Activated naive CD8-positive, alpha-beta T cell (primary cell): ENCODE measurements around the gene LTA.

Experiments used
- H3K27ac Mint-ChIP-seq: one replicate; pipeline ENCODE4 v1.8.0; 2021; ENCODE audit warnings: mixed read lengths
- H3K27me3 Mint-ChIP-seq: one replicate; pipeline ENCODE4 v1.8.0; 2021; ENCODE audit warnings: mixed read lengths
- H3K36me3 Mint-ChIP-seq: one replicate; pipeline ENCODE4 v1.8.0; 2021; ENCODE audit warnings: mixed read lengths
- H3K4me1 Mint-ChIP-seq: one replicate; pipeline ENCODE4 v1.8.0; 2021; ENCODE audit warnings: low read depth, mixed read lengths
- H3K4me3 Mint-ChIP-seq: one replicate; pipeline ENCODE4 v1.8.0; 2021; ENCODE audit warnings: mild to moderate bottlenecking, mixed read lengths
- H3K9me3 Mint-ChIP-seq: one replicate; pipeline ENCODE4 v1.8.0; 2021; ENCODE audit warnings: low read depth, mixed read lengths

LTA gene, protein sequence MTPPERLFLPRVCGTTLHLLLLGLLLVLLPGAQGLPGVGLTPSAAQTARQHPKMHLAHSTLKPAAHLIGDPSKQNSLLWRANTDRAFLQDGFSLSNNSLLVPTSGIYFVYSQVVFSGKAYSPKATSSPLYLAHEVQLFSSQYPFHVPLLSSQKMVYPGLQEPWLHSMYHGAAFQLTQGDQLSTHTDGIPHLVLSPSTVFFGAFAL

DNA sequence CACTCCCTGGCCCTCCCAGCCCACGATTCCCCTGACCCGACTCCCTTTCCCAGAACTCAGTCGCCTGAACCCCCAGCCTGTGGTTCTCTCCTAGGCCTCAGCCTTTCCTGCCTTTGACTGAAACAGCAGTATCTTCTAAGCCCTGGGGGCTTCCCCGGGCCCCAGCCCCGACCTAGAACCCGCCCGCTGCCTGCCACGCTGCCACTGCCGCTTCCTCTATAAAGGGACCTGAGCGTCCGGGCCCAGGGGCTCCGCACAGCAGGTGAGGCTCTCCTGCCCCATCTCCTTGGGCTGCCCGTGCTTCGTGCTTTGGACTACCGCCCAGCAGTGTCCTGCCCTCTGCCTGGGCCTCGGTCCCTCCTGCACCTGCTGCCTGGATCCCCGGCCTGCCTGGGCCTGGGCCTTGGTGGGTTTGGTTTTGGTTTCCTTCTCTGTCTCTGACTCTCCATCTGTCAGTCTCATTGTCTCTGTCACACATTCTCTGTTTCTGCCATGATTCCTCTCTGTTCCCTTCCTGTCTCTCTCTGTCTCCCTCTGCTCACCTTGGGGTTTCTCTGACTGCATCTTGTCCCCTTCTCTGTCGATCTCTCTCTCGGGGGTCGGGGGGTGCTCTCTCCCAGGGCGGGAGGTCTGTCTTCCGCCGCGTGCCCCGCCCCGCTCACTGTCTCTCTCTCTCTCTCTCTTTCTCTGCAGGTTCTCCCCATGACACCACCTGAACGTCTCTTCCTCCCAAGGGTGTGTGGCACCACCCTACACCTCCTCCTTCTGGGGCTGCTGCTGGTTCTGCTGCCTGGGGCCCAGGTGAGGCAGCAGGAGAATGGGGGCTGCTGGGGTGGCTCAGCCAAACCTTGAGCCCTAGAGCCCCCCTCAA, at the start of gene LTA:
TSS of gene LTA (plus strand) at position 249 of the 871 bp plus-strand sequence. CDS start at position 703, 454 bp downstream.
- Mint-ChIP-seq H3K27me3 (no peaks in the 10 kb centered on the region), H3K27ac (peak within 1 kb of the TSS; percentile 99), H3K36me3 (peaks cover 18% of the 10 kb centered on the region), H3K9me3 (no peaks in the 10 kb centered on the region), H3K4me3 (peak within 1 kb of the TSS; percentile 100), H3K4me1 (peaks cover 86% of the 10 kb centered on the region)

DNA sequence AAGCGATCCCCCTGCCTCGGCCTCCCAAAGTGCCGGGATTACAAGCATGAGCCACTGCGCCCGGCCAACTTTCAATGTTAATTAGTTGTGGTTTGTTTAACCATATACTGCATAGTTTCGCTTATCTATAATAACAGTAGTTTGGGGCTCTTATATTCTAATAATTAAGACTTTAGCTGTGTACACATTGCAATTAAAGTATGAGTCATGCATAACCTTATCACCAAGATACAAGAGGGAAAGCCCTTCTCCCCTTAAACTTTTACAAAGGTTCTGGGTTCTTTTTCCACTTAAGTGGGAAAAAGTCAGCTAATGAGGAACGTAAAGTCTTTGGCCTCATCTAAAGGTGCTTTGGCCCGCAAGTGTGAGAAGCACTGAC, 46.5 kb upstream of the LTA start:
- H3K4me3 Mint-ChIP-seq: no peak overlapping the region
- no peaks in the 10 kb centered on the region for H3K9me3 Mint-ChIP-seq
- H3K27me3 Mint-ChIP-seq: no peaks in the 10 kb centered on the region
- no peaks in the 10 kb centered on the region for H3K4me1 Mint-ChIP-seq
- no peak overlapping the region for H3K27ac Mint-ChIP-seq
- H3K36me3 Mint-ChIP-seq: no peaks in the 10 kb centered on the region

DNA sequence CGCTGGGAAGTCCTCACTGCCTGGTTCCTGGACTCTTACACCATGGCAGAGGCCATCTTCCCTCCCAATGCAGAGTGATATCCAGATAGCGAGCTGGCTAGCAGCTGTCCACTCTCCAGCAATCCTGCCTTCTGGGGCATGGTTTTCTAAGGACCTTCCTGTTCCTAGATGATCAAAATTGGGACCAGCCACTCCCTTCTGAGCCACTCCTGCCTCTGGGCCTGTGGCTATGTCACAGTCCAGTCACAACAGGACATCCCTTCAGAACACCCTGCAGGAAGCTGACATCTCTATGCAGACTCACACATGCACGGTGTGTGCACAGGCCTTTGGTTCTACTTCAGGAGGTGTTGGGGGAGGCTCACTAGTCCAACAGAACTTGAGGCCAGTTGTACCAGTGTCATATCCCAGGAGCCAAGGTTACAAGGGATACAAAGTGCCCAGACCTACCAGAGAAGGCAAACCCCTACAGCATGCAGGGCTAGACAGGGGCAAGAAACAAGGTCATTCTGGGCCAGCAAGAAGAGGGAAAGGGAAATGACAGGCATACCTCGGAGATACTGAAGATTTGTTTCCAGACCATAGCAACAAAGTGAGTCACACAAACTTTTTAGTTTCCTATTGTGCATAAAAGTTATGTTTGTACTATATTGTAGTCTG, 46.0 kb upstream of the LTA start:
- H3K9me3 Mint-ChIP-seq: no peaks in the 10 kb centered on the region
- H3K27me3 Mint-ChIP-seq: no peaks in the 10 kb centered on the region
- H3K4me1 Mint-ChIP-seq: peaks cover 2% of the 10 kb centered on the region
- no peaks in the 10 kb centered on the region for H3K36me3 Mint-ChIP-seq
- no peak overlapping the region for H3K27ac Mint-ChIP-seq
- no peak overlapping the region for H3K4me3 Mint-ChIP-seq

DNA sequence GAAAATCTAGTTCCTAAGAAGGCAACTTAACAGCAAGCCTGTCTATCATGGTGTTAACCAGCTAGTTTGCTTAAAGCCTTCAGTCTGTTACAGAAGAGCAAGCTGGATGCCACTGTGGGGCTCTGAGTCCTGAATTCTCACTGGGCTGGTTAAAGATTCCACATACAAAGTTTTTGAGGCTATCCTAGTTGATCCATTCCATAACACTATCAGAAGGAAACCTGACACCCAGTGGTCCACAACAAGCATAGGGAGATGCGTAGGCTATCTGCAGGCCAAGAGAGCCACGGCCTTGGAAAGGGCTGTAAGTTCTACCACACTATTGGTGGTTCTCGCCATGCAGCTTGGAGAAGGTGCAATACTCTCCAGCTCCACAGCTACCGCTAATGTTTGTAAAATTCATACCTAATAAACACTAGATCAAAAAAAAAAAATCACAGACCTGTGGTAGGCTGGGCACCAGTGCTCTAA, 43.7 kb upstream of the LTA start:
- H3K27me3 Mint-ChIP-seq: no peaks in the 10 kb centered on the region
- H3K27ac Mint-ChIP-seq: peak overlapping the region; percentile 54
- H3K4me3 Mint-ChIP-seq: no peak overlapping the region
- no peaks in the 10 kb centered on the region for H3K9me3 Mint-ChIP-seq
- peaks cover 12% of the 10 kb centered on the region for H3K4me1 Mint-ChIP-seq
- no peaks in the 10 kb centered on the region for H3K36me3 Mint-ChIP-seq

DNA sequence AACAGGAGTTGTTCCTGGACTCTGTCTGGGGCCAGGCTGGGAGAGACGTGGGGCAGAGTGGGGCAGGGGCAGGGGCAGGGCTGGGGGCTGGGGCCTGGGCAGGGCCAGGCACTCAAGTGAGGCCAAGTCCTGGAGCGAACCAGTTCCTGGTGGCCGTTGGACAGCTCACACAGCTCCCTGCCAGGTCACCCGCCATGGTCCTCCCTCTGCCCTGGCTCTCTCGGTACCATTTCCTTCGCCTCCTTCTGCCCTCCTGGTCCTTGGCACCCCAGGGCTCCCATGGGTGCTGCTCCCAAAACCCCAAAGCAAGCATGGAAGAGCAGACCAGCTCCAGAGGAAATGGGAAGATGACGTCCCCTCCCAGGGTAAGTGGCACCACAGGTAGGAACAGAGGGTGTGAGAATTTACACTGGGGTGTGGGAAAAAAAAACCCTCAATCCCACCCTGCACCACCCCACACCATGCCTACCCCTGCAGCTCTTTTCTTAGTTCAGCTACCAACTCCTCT, 43.2 kb upstream of the LTA start, which contains the start of gene MCCD1:
TSS of gene MCCD1 (plus strand) at position 142 of the 508 bp plus-strand sequence. CDS start at position 195, 53 bp downstream.
- no peaks in the 10 kb centered on the region for H3K9me3 Mint-ChIP-seq

DNA sequence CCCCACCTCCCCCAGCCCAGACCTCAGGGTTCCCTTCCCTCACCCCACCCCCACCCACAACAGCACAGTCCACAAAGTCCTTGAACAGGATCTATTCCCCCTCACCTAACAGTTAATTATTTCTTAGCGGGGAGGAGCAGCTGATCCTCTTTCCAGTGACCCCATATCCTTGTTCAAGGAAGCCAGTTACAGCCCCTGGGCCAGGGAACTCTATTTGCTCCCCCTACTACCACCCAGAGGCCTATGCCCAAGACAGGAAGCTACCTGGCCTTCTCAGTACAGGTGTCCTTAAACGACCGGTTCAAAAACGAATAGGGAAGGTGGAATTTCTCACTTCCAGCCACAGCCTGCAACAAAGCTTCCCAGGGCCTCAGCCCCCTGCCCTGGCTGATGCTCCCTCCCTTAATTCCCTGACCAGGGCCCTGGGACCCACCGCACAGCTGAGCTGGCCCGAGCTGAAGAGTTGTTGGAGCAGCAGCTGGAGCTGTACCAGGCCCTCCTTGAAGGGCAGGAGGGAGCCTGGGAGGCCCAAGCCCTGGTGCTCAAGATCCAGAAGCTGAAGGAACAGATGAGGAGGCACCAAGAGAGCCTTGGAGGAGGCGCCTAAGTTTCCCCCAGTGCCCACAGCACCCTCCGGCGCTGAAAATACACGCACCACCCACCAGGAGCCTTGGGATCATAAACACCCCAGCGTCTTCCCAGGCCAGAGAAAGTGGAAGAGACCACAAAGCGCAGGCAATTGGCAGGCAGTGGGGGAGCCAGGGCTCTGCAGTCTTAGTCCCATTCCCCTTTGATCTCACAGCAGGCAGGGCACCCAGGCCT, 42.5 kb upstream of the LTA start:
- peaks cover 13% of the 10 kb centered on the region for H3K4me1 Mint-ChIP-seq
- H3K27me3 Mint-ChIP-seq: no peaks in the 10 kb centered on the region
- no peaks in the 10 kb centered on the region for H3K9me3 Mint-ChIP-seq
- H3K4me3 Mint-ChIP-seq: no peak overlapping the region
- no peak overlapping the region for H3K27ac Mint-ChIP-seq
- H3K36me3 Mint-ChIP-seq: no peaks in the 10 kb centered on the region

More for the DNA sequence above, 43.2 kb upstream of the LTA start, which contains the start of gene MCCD1:
- Mint-ChIP-seq H3K4me3 (no peak within 1 kb of the TSS), H3K36me3 (no peaks in the 10 kb centered on the region), H3K27me3 (no peaks in the 10 kb centered on the region), H3K27ac (peak within 1 kb of the TSS; percentile 54), H3K4me1 (peaks cover 13% of the 10 kb centered on the region)

DNA sequence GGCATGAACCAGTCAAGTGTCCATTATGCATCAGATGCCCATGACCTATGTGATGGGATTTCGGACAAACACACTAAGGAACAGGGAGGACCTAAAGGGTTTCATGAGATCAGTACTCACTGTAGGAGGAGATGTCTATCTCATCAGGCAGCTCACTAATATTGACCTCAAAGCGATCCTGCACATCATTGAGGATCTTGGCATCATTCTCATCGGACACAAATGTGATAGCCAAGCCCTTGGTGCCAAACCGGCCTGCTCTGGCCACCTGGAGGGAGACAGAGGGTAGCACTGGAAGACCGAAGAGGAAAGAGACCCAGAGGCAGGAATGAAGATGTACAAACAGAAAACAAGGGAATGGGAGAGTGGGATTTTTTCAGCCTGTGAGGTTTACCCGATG, 41.4 kb upstream of the LTA start:
- Mint-ChIP-seq H3K36me3 (no peaks in the 10 kb centered on the region), H3K27me3 (no peaks in the 10 kb centered on the region), H3K4me3 (no peak overlapping the region), H3K4me1 (peaks cover 19% of the 10 kb centered on the region), H3K27ac (peak overlapping the region; percentile 29), H3K9me3 (no peaks in the 10 kb centered on the region)

DNA sequence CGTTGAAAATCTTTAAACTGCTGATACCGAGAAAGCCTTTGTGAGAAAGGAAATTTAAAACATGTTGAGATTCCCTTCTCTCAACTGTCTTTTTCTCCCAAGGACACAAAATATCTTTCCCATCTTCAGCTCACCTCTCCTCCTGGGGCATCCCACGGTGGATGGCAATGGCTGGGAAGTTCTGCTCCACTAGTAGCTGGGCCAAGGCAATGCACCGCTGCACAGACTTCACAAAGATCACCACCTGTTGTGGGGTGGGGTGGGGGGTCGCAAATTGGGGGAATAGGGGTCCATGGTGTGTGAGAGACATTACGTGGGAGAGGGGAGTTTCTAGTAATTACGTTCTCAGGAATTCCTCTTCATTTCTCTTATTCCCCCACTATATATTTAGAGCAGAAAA, 40.9 kb upstream of the LTA start:
- H3K27me3 Mint-ChIP-seq: no peaks in the 10 kb centered on the region
- peaks cover 24% of the 10 kb centered on the region for H3K4me1 Mint-ChIP-seq
- no peaks in the 10 kb centered on the region for H3K36me3 Mint-ChIP-seq
- no peak overlapping the region for H3K4me3 Mint-ChIP-seq
- no peaks in the 10 kb centered on the region for H3K9me3 Mint-ChIP-seq
- H3K27ac Mint-ChIP-seq: no peak overlapping the region

DNA sequence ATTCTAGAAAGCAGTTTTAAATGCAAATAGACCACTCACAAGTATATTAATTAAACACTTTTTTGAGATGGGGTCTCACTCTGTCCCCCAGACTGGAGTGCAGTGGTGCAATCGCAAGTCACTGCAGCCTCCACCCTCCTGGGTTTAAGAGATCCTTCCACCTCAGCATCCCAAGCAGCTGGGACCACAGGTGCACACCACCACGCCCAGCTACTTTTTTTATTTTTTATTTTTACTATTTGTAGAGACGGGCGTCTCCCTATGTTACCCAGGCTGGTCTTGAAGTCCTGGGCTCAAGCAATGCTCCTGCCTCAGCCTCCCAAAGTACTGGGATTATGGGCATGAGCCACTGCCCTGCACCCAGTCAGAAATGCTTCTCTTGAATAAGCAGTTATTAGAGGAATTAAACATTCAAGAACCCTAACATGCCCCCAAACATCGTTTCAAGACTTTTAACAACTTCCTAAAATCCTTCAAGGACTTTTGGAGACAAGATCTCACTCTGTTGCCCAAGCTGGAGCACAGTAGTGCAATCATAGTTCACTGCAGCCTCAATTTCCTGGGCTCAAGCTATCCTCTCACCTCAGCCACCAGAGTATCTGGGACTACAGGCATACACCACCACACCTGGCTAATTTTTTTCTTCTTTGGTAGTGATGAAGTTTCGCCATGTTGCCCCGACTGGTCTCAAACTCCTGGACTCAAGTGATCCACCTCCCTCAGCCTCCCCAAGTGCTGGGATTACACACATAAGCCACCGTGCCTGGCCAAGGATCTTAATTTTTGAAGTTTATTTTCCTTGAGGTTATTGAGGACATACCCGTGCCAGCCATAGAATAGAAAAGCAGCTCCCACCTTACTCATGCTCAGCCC, 40.1 kb upstream of the LTA start:
- Mint-ChIP-seq H3K27ac (peak overlapping the region; percentile 6), H3K9me3 (no peaks in the 10 kb centered on the region), H3K4me1 (peaks cover 28% of the 10 kb centered on the region), H3K4me3 (no peak overlapping the region), H3K36me3 (no peaks in the 10 kb centered on the region), H3K27me3 (no peaks in the 10 kb centered on the region)

DNA sequence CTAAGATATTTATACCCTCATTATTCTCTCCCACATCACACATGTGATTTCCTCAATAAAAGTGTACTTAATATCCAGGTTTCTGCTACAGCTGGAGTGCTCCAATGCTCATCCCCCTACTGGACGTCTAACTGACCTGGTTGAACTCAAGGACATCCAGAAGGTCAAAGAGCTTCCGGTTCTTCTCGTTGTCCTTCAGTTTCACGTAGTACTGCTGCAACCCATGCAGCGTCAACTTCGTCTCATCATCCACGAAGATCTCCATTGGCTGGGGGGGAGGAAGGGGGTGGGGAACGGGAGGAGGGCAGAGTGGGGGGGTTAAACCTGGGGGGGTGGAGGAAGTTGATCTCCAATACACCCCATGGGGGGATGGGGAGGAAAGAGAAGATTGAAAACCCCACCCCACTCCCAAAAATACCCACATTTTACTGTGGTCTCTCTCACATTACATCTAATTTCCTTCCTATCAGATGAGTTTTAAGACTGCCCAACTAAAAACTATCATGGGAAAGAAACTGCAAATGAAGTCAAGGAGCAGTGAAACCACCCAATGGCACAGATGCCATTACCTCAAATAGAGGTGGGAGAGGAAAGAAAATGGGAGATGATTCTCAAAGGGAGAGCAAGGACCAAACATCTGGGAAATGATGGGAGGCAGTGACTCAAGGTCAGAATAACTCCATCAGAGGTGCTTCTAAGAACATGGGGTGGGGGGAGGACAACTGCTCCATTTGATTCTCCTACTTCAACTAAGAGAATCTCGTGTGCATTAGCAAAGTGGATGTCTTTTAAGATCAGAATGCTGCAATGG, 39.2 kb upstream of the LTA start:
- Mint-ChIP-seq H3K27ac (peak overlapping the region; percentile 46), H3K4me1 (peaks cover 33% of the 10 kb centered on the region), H3K36me3 (no peaks in the 10 kb centered on the region), H3K9me3 (no peaks in the 10 kb centered on the region), H3K4me3 (no peak overlapping the region), H3K27me3 (no peaks in the 10 kb centered on the region)

DNA sequence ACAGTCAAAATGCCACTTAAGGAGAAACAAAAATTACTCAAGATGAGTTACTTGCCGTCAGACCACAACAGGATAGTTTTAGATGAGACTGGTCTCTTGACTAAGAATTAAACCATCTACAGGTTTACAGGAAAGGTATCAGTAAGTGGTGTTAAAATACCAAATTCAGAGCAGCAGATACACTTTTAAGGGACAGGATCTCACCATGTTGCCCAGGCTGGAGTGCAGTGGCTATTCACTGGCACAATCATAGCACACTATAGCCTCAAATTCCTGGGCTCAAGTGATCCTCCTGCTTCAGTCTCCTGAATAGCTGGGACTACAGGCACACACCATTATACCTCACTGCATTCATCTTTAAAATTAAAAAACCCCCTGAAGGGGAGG, 38.6 kb upstream of the LTA start:
- peaks cover 36% of the 10 kb centered on the region for H3K4me1 Mint-ChIP-seq
- H3K9me3 Mint-ChIP-seq: no peaks in the 10 kb centered on the region
- peak overlapping the region; percentile 46 for H3K27ac Mint-ChIP-seq
- H3K36me3 Mint-ChIP-seq: no peaks in the 10 kb centered on the region
- H3K4me3 Mint-ChIP-seq: no peak overlapping the region
- no peaks in the 10 kb centered on the region for H3K27me3 Mint-ChIP-seq

DNA sequence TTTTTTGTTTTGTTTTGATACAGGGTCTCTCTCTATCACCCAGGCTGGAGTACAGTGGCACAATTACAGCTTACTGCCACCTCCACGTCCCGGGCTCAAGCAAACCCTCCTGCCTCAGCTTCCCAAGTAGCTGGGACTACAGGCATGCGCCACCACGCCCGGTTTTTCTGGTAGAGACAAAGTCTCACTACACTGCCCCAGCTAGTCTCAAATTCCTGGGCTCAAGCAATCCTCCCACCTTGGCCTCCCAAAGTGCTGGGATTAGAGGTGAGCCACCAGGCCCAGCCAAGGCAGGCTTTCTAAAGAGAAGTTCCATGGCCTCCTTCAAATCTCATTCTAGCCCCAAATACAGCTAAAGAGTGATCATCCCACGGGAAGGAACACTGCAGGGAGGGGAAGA, 38.1 kb upstream of the LTA start:
- H3K36me3 Mint-ChIP-seq: peaks cover 5% of the 10 kb centered on the region
- H3K9me3 Mint-ChIP-seq: no peaks in the 10 kb centered on the region
- no peaks in the 10 kb centered on the region for H3K27me3 Mint-ChIP-seq
- no peak overlapping the region for H3K27ac Mint-ChIP-seq
- H3K4me3 Mint-ChIP-seq: no peak overlapping the region
- H3K4me1 Mint-ChIP-seq: peaks cover 42% of the 10 kb centered on the region

DNA sequence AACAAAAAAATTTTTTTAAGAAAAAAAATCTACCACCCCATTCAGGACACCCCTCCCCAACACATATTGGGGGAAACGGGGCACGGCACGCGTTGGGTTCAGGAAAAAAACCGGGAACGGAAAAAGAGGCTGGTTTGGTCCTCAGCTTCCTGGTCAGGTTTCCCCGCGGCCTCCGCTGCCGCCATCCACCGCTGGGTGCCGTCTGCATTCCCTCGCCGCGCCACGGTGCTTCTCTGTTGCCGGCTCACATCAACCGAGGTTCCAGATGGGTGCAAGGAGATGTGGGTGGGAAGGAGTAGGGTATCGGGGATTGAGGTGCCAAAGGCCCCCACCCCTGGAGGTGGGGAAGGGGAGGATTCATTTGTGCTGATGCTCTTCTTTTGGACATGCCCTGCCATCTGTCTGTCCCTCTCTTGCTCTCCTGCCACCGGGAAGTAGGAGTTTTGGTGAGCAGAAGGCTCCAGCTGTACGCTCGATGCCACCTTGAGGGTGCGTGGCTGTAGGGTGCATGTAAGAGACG, 37.5 kb upstream of the LTA start:
- peaks cover 48% of the 10 kb centered on the region for H3K4me1 Mint-ChIP-seq
- H3K36me3 Mint-ChIP-seq: peaks cover 10% of the 10 kb centered on the region
- no peaks in the 10 kb centered on the region for H3K9me3 Mint-ChIP-seq
- no peak overlapping the region for H3K27ac Mint-ChIP-seq
- no peaks in the 10 kb centered on the region for H3K27me3 Mint-ChIP-seq
- no peak overlapping the region for H3K4me3 Mint-ChIP-seq
